Testis (tissue), 3 donors: ENCODE measurements around the gene RAX. TPM values are rescaled to one million over a fixed set of nuclear protein-coding genes. Genes with fewer than 3 reads are reported as not detected.

Experiments used
- DNase-seq: peaks from one replicate; pipeline ENCODE4 v3.0.0-alpha.2; 2019
- H3K27ac ChIP-seq, 2 donors: fragments of 200-600 bp; sonication (generic); one replicate each; pipeline ENCODE4 v1.5.1; 2019
- H3K27me3 ChIP-seq: fragments of 200-600 bp; sonication (generic); one replicate; pipeline ENCODE4 v1.5.1; 2019
- H3K36me3 ChIP-seq: fragments of 200-600 bp; sonication (generic); one replicate; pipeline ENCODE4 v1.5.1; 2017; ENCODE audit warnings: low read depth; ENCODE audit errors: missing control alignments
- H3K4me1 ChIP-seq: fragments of 200-600 bp; sonication (generic); one replicate; pipeline ENCODE4 v1.5.1; 2019
- H3K4me3 ChIP-seq, 2 donors: fragments of 200-600 bp; sonication (generic); one replicate each; pipeline ENCODE4 v1.5.1; 2017 to 2019
- H3K9me3 ChIP-seq: fragments of 200-600 bp; sonication (generic); one replicate; pipeline ENCODE4 v1.5.1; 2017
- CTCF ChIP-seq, 3 experiments: fragments of 450-650 bp in 2 of 3; fragments of 200-600 bp in 1 of 3; sonication (generic) in 1 of 3; IDR thresholded peaks; one replicate each; pipeline ENCODE4 v1.5.1; 2016 to 2019; ENCODE audit warnings: antibody characterized with exemption in 3 of 3, mild to moderate bottlenecking in 2 of 3, moderate library complexity in 1 of 3
- POLR2A ChIP-seq: fragments of 450-650 bp; IDR thresholded peaks from one replicate; pipeline ENCODE4 v1.6.1; 2017; ENCODE audit warnings: antibody characterized with exemption, mild to moderate bottlenecking, moderate library complexity
- WGBS, 2 donors: methylation state at CpG; one replicate each; pipeline ENCODE4 v1.1.5; 2018; 5-methylcytosine and 5-hydroxymethylcytosine counted together
- intact Hi-C: fragments of 100-400 bp; cut with DNase I; formaldehyde crosslinking; loops from one replicate; pipeline ENCODE4 v1.15.1; 2023; ENCODE audit warnings: low total_unique reads
- polyA plus RNA-seq: library from polyadenylated mRNA; stranded (reverse); fragments of 350-450 nt; fragmentation: Illumina TruSeq; extraction: RNeasy Lipid Tissue Mini Kit (QIAGEN cat#74804); gene quantifications from one replicate; pipeline ENCODE4 v1.2.3, GENCODE V29; 2014; ENCODE audit warnings: low read depth, low replicate concordance; ENCODE audit not compliant: insufficient read depth
- total RNA-seq, 2 donors: library from RNA; depleted of rRNA; stranded (reverse); fragments of >200 nt; gene quantifications; one replicate each; pipeline ENCODE4 v1.2.3, GENCODE V29; 2016

RAX gene
- total and polyA plus RNA-seq, 3 donors from 2014 or later, result not detected

- Histone ChIP-seq H3K27me3 (no peaks in the 10 kb centered on the region), H3K9me3 (no peaks in the 10 kb centered on the region), H3K4me3 (no peak overlapping the region), H3K36me3 (no peaks in the 10 kb centered on the region), H3K4me1 (no peaks in the 10 kb centered on the region), H3K27ac (no peak overlapping the region)
- intact Hi-C loops, result no loop called here
- TF ChIP-seq CTCF (IDR thresholded peaks at IDR 0.05) (no peak), POLR2A (no peak)
- WGBS, 2 donors, result 76 to 79% methylated on average over 5 of the region's 5 CpGs
- no peak for DNase-seq
Observed at GRCh38 chr18:59232309-59233016, 40.8 kb downstream of the RAX start.

GRCh38 chr18:59231877-59232276, 41.4 kb downstream of the RAX start:
- Histone ChIP-seq H3K4me1 (no peaks in the 10 kb centered on the region), H3K36me3 (no peaks in the 10 kb centered on the region), H3K4me3 (no peak overlapping the region), H3K27me3 (no peaks in the 10 kb centered on the region), H3K27ac (no peak overlapping the region), H3K9me3 (no peaks in the 10 kb centered on the region)
- intact Hi-C loops, result no loop called here
- no peak for TF ChIP-seq POLR2A
- no peak for TF ChIP-seq CTCF (IDR thresholded peaks at IDR 0.05)
- no peak for DNase-seq
- 74 to 76% methylated on average over 2 of the region's 2 CpGs for WGBS, 2 donors

- TF ChIP-seq CTCF (IDR thresholded peaks at IDR 0.05), result no peak
- no peak for TF ChIP-seq POLR2A
- no peak overlapping the region for H3K27ac ChIP-seq
Observed at GRCh38 chr18:59231114-59231513, 42.1 kb downstream of the RAX start.

GRCh38 chr18:59229701-59230443, 43.4 kb downstream of the RAX start:
- 72 to 79% methylated on average over 6 of the region's 6 CpGs for WGBS, 2 donors
- H3K4me1 ChIP-seq, result no peaks in the 10 kb centered on the region
- no peak for DNase-seq
- no peak overlapping the region for H3K27ac ChIP-seq
- H3K9me3 ChIP-seq, result no peaks in the 10 kb centered on the region
- intact Hi-C loops, result no loop called here
- H3K27me3 ChIP-seq, result no peaks in the 10 kb centered on the region
- TF ChIP-seq CTCF (IDR thresholded peaks at IDR 0.05) (no peak), POLR2A (no peak)
- no peaks in the 10 kb centered on the region for H3K36me3 ChIP-seq
- no peak overlapping the region for H3K4me3 ChIP-seq

More at GRCh38 chr18:59231114-59231513, 42.1 kb downstream of the RAX start:
- no peak for DNase-seq
- 89 to 94% methylated on average over 5 of the region's 5 CpGs for WGBS, 2 donors
- no peaks in the 10 kb centered on the region for H3K36me3 ChIP-seq
- H3K4me3 ChIP-seq, result no peak overlapping the region
- H3K4me1 ChIP-seq, result no peaks in the 10 kb centered on the region
- intact Hi-C loops, result no loop called here
- H3K9me3 ChIP-seq, result no peaks in the 10 kb centered on the region
- H3K27me3 ChIP-seq, result no peaks in the 10 kb centered on the region
